Aorta (tissue), 5 donors: ENCODE measurements around the gene CTCF. TPM values are rescaled to one million over a fixed set of nuclear protein-coding genes. Genes with fewer than 3 reads are reported as not detected.

Experiments
- ATAC-seq: fragments of 200-7000 bp; cut with Tn5 transposase; one replicate; pipeline ENCODE4 v1.9.1; 2022; ENCODE audit warnings: moderate library complexity; ENCODE audit not compliant: low FRiP score
- DNase-seq, 2 donors: peaks; one replicate each; pipeline ENCODE4 v3.0.0-alpha.2; 2020
- H3K27ac ChIP-seq, 2 donors: one replicate each; pipeline ENCODE4 v1.5.1; 2013; ENCODE audit warnings: low read length in 2 of 2, mild to moderate bottlenecking in 2 of 2, moderate library complexity in 2 of 2, control low read depth in 1 of 2, inconsistent platforms in 1 of 2, low read depth in 1 of 2
- H3K27me3 ChIP-seq, 2 donors: one replicate each; pipeline ENCODE4 v1.6.1; 2013; ENCODE audit warnings: control low read depth in 1 of 2, low read length in 1 of 2, mild to moderate bottlenecking in 1 of 2, moderate library complexity in 1 of 2; ENCODE audit not compliant: insufficient read depth in 2 of 2, control insufficient read depth in 1 of 2
- H3K36me3 ChIP-seq, 2 donors: one replicate each; pipeline ENCODE4 v1.6.1; 2013; ENCODE audit warnings: control low read depth in 1 of 2, low read length in 1 of 2, mild to moderate bottlenecking in 1 of 2; ENCODE audit not compliant: insufficient read depth in 2 of 2, control insufficient read depth in 1 of 2
- H3K4me1 ChIP-seq, 2 donors: one replicate each; pipeline ENCODE4 v1.6.1; 2013; ENCODE audit warnings: low read length in 2 of 2, control low read depth in 1 of 2, mild to moderate bottlenecking in 1 of 2, moderate library complexity in 1 of 2; ENCODE audit not compliant: insufficient read depth in 2 of 2, control insufficient read depth in 1 of 2
- H3K4me3 ChIP-seq, 2 donors: one replicate each; pipeline ENCODE4 v1.5.1; 2013; ENCODE audit warnings: low read length in 2 of 2, control low read depth in 1 of 2, mild to moderate bottlenecking in 1 of 2
- H3K9me3 ChIP-seq: one replicate; pipeline ENCODE4 v1.6.1; 2013; ENCODE audit warnings: mild to moderate bottlenecking, low read length; ENCODE audit not compliant: control insufficient read depth
- WGBS, 2 donors: extraction: QIAGEN DNeasy Blood & Tissue Kit; methylation state at CpG; one replicate each; pipeline ENCODE4 v1.1.7; 2013; 5-methylcytosine and 5-hydroxymethylcytosine counted together
- intact Hi-C, 2 donors: fragments of 100-400 bp; cut with DNase I; formaldehyde crosslinking; loops; one replicate each; pipeline versions ENCODE4 v1.14.2 to v1.15.0; 2022
- polyA plus RNA-seq, 2 donors: library from polyadenylated mRNA; stranded (reverse); fragments of 200-250 nt; gene quantifications; one replicate each; pipeline ENCODE4 v1.2.3, GENCODE V29; 2013
- total RNA-seq, 2 donors: library from RNA; stranded (reverse); fragmentation: NEBNext Ultra II Directional; extraction: Animal tissue kit (Norgen Biotek cat#: 25700); gene quantifications; one replicate each; pipeline ENCODE4 v1.2.1, GENCODE V29; 2021
- donor health status: healthy with polysubstance abuse.
- donor health status: Bipolar disorder and iron deficiency.
- donor health status: DM: no; HTN: no; CAD: no.
- donor health status: DM: no; HTN: no; CAD: no.
- donor health status: DM: yes; HTN: yes; CAD: no.

Gene CTCF
- total and polyA plus RNA-seq, 4 donors: 16.5 to 35.8 (median 27.1) TPM

DNA sequence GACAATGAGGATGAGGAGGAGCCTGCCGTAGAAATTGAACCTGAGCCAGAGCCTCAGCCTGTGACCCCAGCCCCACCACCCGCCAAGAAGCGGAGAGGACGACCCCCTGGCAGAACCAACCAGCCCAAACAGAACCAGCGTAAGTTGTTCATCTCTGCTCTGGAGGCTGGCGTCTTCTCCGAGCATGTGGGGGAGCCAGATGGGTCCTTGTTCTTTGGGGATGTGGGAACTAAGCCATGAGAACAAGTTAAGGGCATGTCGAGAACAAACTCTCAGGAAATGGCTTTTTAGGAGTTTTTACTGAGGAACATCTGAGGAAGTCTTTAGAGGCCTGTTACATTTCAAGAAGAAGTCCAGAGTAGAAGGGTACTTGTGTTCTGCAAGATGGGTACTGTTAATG is 74.4 kb downstream of the CTCF start:
- no peaks in the 10 kb centered on the region for H3K4me1 ChIP-seq
- WGBS, 2 donors: 91 to 92% methylated on average over 8 of the region's 8 CpGs
- H3K36me3 ChIP-seq: peaks cover 5 to 8% of the 10 kb centered on the region in 2 donors
- no peak overlapping the region for H3K4me3 ChIP-seq
- intact Hi-C loops: no loop called here
- ATAC-seq: no peak
- no peaks in the 10 kb centered on the region for H3K9me3 ChIP-seq
- H3K27ac ChIP-seq: no peak overlapping the region
- DNase-seq: peak in 1 of 2 donors; percentile 7
- no peaks in the 10 kb centered on the region for H3K27me3 ChIP-seq

- no peaks in the 10 kb centered on the region for H3K9me3 ChIP-seq
- H3K36me3 ChIP-seq: peaks cover 5 to 8% of the 10 kb centered on the region in 2 donors
- DNase-seq (peak in 1 of 2 donors; percentile 21), ATAC-seq (no peak)
- 91 to 95% methylated on average over 12 of the region's 12 CpGs for WGBS, 2 donors
- no peaks in the 10 kb centered on the region for H3K4me1 ChIP-seq
- no peak overlapping the region for H3K27ac ChIP-seq
- intact Hi-C loops: no loop called here
- H3K4me3 ChIP-seq: no peak overlapping the region
- H3K27me3 ChIP-seq: no peaks in the 10 kb centered on the region
Observed at GRCh38 chr16:67637625-67638024, 75.3 kb downstream of the CTCF start.

DNA sequence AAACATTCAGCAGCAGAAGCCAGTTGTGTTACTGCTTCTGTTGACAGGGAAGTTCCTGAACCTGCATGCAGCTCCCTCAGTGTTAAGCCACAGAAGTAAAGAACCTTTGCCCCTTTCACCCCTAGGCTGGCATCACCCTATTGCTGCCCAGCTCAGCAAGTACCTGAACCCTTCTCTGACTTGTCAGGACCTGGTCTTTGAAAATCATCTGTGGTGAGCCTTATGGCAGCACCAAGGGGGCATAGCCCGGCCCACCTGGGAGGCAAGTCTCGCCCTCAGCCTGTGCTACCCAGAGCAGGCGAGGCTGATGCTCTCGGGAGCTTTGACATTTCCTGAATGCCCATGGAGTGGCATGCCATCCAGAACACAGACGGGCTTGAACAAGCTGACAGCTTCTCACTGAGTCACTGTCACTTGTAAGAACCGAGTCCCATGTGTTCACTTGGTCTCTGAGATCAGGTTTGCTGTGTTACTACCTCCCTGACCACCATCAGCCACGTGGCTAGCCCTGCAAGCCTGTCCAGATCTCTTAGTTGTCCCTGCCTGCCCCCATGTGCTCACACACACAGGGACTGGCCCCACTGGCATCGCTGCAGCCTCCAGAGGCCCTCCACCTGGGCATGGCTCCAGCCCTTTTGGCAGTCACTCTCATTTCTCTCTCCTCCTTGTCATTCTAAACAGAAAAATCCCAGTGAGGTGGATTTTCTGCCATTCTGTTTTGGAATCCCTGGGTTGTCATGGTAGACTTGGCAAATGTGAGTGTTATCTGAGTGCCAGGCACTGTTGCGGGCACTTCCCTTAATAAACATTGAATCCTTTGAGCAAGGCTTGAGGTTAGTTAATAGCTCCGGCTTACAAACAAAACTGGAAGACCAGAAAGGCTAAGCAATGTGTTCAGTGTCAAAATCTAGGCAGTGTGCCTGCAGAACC is 79.7 kb downstream of the CTCF start:
- H3K9me3 ChIP-seq: no peaks in the 10 kb centered on the region
- DNase-seq (peak; percentile 85 to 90), ATAC-seq (peak; percentile 69)
- no peaks in the 10 kb centered on the region for H3K4me1 ChIP-seq
- no peak overlapping the region for H3K27ac ChIP-seq
- no peak overlapping the region for H3K4me3 ChIP-seq
- intact Hi-C loops: no loop called here
- WGBS, 2 donors: 10 to 12% methylated on average over 10 of the region's 10 CpGs
- peaks cover 0 to 3% of the 10 kb centered on the region in 2 donors for H3K36me3 ChIP-seq
- H3K27me3 ChIP-seq: no peaks in the 10 kb centered on the region

GRCh38 chr16:67644038-67644437 is 81.7 kb downstream of the CTCF start:
- Histone ChIP-seq H3K36me3 (no peaks in the 10 kb centered on the region), H3K4me3 (no peak overlapping the region), H3K27me3 (no peaks in the 10 kb centered on the region), H3K27ac (no peak overlapping the region), H3K9me3 (no peaks in the 10 kb centered on the region), H3K4me1 (no peaks in the 10 kb centered on the region)
- intact Hi-C loops: no loop called here
- DNase-seq: peak in 1 of 2 donors; percentile 67
- WGBS, 2 donors: 90 to 93% methylated on average over 9 of the region's 9 CpGs
- no peak for ATAC-seq

GRCh38 chr16:67645397-67646121 is 83.2 kb downstream of the CTCF start:
- Histone ChIP-seq H3K27me3 (no peaks in the 10 kb centered on the region), H3K9me3 (no peaks in the 10 kb centered on the region), H3K4me3 (no peak overlapping the region), H3K36me3 (no peaks in the 10 kb centered on the region), H3K4me1 (no peaks in the 10 kb centered on the region), H3K27ac (no peak overlapping the region)
- intact Hi-C loops: no loop called here
- DNase-seq (peak in 1 of 2 donors; percentile 69), ATAC-seq (no peak)
- WGBS, 2 donors: 80 to 82% methylated on average over 15 of the region's 15 CpGs

DNA sequence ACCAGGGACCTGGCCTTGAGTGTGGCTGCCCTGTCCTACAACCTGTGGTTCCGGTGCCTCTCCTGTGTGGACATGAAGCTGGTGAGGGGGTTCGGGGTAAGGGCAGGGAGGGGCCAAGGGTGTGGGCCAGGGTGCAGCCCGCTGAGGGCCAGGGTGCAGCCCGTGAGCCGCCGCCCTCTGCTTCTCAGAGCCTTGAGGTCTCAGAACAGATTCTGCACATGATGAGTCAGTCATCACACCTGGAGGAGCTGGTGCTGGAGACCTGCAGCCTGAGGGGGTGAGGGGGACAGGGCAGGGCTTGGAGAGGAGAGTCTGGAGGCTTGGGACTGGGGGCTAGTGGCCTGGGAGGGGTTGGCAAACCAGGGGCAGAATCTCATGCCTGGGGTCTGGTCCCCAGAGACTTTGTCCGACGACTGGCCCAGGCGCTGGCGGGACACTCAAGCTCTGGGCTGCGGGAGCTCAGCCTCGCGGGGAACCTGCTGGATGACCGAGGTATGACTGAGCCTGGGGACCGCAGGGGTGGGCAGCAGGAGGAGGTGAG is 84.9 kb downstream of the CTCF start:
- intact Hi-C loops: no loop called here
- WGBS, 2 donors: 74 to 77% methylated on average over 15 of the region's 15 CpGs
- DNase-seq (no peak), ATAC-seq (no peak)
- Histone ChIP-seq H3K4me3 (no peak overlapping the region), H3K9me3 (no peaks in the 10 kb centered on the region), H3K4me1 (no peaks in the 10 kb centered on the region), H3K27me3 (no peaks in the 10 kb centered on the region), H3K27ac (no peak overlapping the region), H3K36me3 (no peaks in the 10 kb centered on the region)

GRCh38 chr16:67647681-67648080 is 85.4 kb downstream of the CTCF start:
- H3K36me3 ChIP-seq: no peaks in the 10 kb centered on the region
- DNase-seq (no peak), ATAC-seq (no peak)
- WGBS, 2 donors: 76 to 78% methylated on average over 13 of the region's 13 CpGs
- no peaks in the 10 kb centered on the region for H3K4me1 ChIP-seq
- no peak overlapping the region for H3K27ac ChIP-seq
- no peaks in the 10 kb centered on the region for H3K27me3 ChIP-seq
- intact Hi-C loops: no loop called here
- H3K9me3 ChIP-seq: no peaks in the 10 kb centered on the region
- no peak overlapping the region for H3K4me3 ChIP-seq

DNA sequence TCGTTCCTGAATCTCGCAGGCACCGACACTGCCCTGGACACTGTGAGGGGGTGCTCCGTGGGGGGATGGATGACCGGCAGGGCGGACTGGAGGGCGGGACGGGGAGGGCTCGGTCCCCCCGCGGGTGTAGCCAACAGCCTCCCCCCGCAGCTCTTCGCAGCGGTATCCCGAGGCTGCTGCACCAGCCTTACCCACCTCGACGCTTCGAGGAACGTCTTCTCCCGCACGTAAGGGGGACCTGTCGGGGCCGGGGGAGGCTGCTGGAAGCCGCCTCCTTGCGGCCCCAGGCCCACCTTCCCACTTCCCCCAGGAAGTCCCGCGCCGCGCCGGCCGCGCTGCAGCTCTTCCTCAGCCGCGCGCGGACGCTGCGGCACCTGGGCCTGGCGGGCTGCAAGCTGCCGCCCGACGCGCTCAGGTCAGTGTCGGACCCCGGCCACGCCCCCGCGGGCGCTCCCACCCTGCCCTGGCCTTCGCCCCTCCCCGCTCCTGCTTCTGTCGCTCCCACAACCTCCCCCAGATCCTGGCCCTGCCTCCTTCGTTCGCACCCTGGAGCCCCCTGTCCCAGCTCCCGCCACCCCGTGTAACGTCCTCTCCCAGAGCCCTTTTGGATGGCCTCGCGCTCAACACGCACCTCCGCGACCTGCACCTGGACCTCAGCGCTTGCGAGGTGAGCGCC is 85.9 kb downstream of the CTCF start:
- Histone ChIP-seq H3K27ac (no peak overlapping the region), H3K4me1 (no peaks in the 10 kb centered on the region), H3K9me3 (no peaks in the 10 kb centered on the region), H3K36me3 (no peaks in the 10 kb centered on the region), H3K27me3 (no peaks in the 10 kb centered on the region), H3K4me3 (no peak overlapping the region)
- DNase-seq (peak in 1 of 2 donors; percentile 72), ATAC-seq (no peak)
- 15% methylated on average over 30 to 65 of the region's 65 CpGs for WGBS, 2 donors
- intact Hi-C loops: no loop called here
